Coronary artery (tissue), 2 donors: ENCODE measurements around the gene NAT16.

ENCODE experiments used
- DNase-seq: peaks from one replicate; pipeline ENCODE4 v3.0.0-alpha.2; 2017; ENCODE audit warnings: low spot score
- H3K27ac ChIP-seq, 2 donors: fragments of 200-600 bp; sonication (generic); one replicate each; pipeline ENCODE4 v1.5.1; 2016 to 2019
- H3K4me3 ChIP-seq: fragments of 200-600 bp; sonication (generic); 2 replicates; pipeline ENCODE4 v1.5.1; 2016; ENCODE audit warnings: mild to moderate bottlenecking, moderate library complexity
- CTCF ChIP-seq: fragments of 200-600 bp; sonication (generic); IDR thresholded peaks from one replicate; pipeline ENCODE4 v1.5.1; 2019; ENCODE audit warnings: antibody characterized with exemption

NAT16 gene

DNA sequence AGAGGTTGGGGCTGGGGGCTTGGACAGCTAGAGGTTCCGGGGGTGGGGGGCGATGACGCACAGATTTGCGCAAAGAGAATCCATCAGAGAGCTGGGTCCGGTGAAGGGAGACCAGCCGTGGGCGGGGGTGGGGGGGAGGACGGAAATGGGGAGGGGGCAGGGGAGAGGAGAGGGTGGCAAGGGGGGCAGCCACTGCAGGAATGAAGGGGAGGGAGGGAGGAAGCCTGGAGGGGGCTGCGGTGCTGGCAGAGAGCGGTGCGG lies 13.5 kb downstream of the NAT16 start:
- no peak for TF ChIP-seq CTCF
- no peak for DNase-seq
- Histone ChIP-seq H3K27ac (no peak overlapping the region), H3K4me3 (no peak overlapping the region)

GRCh38 chr7:101165958-101166647 lies 14.0 kb downstream of the NAT16 start:
- H3K4me3 ChIP-seq, result peak overlapping the region; percentile 47
- no peak overlapping the region for H3K27ac ChIP-seq
- no peak for DNase-seq
- no peak for TF ChIP-seq CTCF

DNA sequence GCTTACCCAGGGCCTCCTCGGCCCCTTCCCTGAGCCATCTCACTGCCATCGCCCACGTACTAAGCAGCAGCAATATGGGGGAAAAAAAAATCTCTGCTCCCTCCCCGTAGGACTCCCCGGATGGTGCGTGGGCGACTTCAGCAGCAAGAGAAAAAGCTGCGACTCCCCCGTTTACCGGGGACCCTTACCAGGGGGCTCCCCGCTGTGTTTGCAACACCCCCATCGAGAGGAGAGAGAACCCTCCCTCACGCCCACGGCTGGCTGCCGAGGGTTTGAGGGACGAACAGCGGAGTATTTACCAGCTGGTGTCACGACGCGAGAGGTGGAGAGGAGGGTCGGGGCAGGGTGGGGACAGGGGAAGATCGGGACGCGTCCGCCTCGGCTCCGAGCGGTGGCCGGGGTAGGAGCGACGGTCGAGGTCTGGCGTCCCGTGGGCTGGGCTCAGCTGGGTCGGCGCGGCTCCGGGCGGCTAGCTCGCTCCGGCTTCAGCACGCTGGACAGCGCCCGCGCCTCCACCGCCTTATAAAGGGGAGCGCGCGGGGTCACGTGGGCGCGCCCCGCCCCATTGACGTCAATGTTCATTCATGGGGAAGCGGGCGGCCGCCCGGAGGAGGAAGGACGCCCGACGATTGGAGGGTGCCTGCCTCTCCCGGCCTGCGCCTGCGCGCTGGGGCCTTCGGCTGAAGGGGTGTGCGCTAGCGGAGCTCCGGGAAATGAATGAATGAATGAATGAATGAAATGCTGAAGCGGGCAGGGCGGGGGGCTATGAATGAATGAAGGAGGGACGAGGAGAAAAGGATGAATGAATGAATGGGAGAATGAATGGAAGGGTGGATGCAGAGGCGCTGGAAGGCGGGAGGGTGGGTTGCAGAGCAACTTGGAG lies 14.8 kb downstream of the NAT16 start, which contains the start of gene VGF:
Gene VGF, minus strand, starts transcription at position 495 of the 883 bp plus-strand sequence. CDS start 726 bp downstream, outside the sequence.
- H3K4me3 ChIP-seq, result peak within 1 kb of the TSS; percentile 63

DNA sequence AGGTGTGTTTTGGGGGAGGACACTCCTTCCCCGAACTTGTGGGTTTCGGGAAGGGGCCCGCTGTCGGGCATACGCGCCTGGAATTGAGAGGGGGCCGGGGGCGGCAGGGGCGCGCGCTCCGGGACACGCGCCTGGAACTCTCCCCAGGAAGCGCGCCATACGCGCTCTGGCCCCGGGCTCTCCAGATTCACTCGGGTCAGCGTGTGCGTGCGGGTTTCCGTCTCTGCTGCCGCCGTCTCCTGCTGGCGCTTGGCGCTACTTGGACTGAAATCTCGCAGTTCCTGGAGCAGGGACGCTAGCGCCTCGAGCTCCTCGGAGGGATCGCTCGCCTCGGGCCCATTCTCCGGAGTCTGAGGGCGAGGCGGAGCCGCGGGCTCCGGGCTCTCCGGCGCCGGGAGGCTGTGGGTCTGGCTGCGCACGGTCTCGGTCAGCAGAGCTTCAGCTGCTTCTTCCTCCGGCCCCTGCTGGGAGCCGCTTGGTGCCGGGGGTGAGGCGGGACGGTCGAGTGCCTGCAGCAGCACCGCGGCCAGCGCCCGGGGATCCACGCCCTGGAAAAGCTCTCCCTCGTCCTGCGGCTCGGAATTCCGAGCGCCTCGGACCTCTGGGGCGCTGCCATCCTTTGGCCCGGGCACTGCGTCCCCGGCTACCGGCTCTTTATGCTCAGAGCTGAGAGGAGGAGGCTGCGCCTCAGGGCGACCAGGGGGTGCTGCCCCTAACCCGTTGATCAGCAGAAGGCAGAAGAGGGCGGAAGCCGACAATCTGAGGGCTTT lies 15.8 kb downstream of the NAT16 start:
- no peak for DNase-seq
- H3K27ac ChIP-seq, result no peak overlapping the region
- H3K4me3 ChIP-seq, result peak overlapping the region; percentile 63
- no peak for TF ChIP-seq CTCF

More for the DNA sequence above, 14.8 kb downstream of the NAT16 start, which contains the start of gene VGF:
- no peak for TF ChIP-seq CTCF
- no peak within 1 kb of the TSS for H3K27ac ChIP-seq
- peak; percentile 85 for DNase-seq

GRCh38 chr7:101163279-101164070 lies 16.6 kb downstream of the NAT16 start:
- no peak for DNase-seq
- no peak for TF ChIP-seq CTCF
- H3K4me3 ChIP-seq, result peak overlapping the region; percentile 63
- no peak overlapping the region for H3K27ac ChIP-seq

GRCh38 chr7:101162551-101163278 lies 17.4 kb downstream of the NAT16 start:
- no peak for TF ChIP-seq CTCF
- Histone ChIP-seq H3K4me3 (peak overlapping the region; percentile 63), H3K27ac (no peak overlapping the region)
- DNase-seq, result no peak
